ENCODE measurements around the gene TRIM29. TPM values are rescaled to one million over a fixed set of nuclear protein-coding genes. Genes with fewer than 3 reads are reported as not detected.
"Not testable (repeated sequence)": the region's sequence is repeated elsewhere in the genome, so short reads cannot be mapped to it uniquely, and the experiment has no call there.

Gene TRIM29
- total and polyA plus RNA-seq, 2 experiments from 2014 or later, result 0.28 TPM; not detected in 1

- no peak overlapping the region for H3K4me2 ChIP-seq
- no peak overlapping the region for H2AFZ ChIP-seq
- H4K20me1 ChIP-seq (replicated peaks; ENCODE audit: insufficient read depth), result no peaks in the 10 kb centered on the region
- H3K4me1 ChIP-seq (ENCODE audit: insufficient read depth), result no peaks in the 10 kb centered on the region; the same call in 1 of the 2 replicates
- TF ChIP-seq EZH2 (IDR thresholded peaks at IDR 0.05; ENCODE audit: low read depth, unreplicated experiment), result no peak
- TF ChIP-seq, protein P1, sequence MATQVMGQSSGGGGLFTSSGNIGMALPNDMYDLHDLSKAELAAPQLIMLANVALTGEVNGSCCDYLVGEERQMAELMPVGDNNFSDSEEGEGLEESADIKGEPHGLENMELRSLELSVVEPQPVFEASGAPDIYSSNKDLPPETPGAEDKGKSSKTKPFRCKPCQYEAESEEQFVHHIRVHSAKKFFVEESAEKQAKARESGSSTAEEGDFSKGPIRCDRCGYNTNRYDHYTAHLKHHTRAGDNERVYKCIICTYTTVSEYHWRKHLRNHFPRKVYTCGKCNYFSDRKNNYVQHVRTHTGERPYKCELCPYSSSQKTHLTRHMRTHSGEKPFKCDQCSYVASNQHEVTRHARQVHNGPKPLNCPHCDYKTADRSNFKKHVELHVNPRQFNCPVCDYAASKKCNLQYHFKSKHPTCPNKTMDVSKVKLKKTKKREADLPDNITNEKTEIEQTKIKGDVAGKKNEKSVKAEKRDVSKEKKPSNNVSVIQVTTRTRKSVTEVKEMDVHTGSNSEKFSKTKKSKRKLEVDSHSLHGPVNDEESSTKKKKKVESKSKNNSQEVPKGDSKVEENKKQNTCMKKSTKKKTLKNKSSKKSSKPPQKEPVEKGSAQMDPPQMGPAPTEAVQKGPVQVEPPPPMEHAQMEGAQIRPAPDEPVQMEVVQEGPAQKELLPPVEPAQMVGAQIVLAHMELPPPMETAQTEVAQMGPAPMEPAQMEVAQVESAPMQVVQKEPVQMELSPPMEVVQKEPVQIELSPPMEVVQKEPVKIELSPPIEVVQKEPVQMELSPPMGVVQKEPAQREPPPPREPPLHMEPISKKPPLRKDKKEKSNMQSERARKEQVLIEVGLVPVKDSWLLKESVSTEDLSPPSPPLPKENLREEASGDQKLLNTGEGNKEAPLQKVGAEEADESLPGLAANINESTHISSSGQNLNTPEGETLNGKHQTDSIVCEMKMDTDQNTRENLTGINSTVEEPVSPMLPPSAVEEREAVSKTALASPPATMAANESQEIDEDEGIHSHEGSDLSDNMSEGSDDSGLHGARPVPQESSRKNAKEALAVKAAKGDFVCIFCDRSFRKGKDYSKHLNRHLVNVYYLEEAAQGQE (IDR thresholded peaks at IDR 0.05; ENCODE audit: unreplicated experiment), result no peak
- TF ChIP-seq POLR2AphosphoS5 (IDR thresholded peaks at IDR 0.05; ENCODE audit: low read depth), result no peak
- no peak for TF ChIP-seq NANOG (IDR thresholded peaks at IDR 0.05; ENCODE audit: borderline replicate concordance)
- TF ChIP-seq STAT1 (IDR thresholded peaks at IDR 0.05; ENCODE audit: unreplicated experiment), result no peak
- H3K27ac Mint-ChIP-seq, result no peak overlapping the region
- no peaks in the 10 kb centered on the region for H3K36me3 Mint-ChIP-seq (ENCODE audit: low read depth)
- H3K36me3 ChIP-seq (ENCODE audit: insufficient read depth), result no peaks in the 10 kb centered on the region
- H3K4me1 Mint-ChIP-seq, result peaks cover 6% of the 10 kb centered on the region; the same call in 1 of the 3 replicates
- no peak overlapping the region for H3K4me3 Mint-ChIP-seq
- H3K27me3 Mint-ChIP-seq (ENCODE audit: insufficient read depth, low read depth, poor library complexity), result no peaks in the 10 kb centered on the region
- ATAC-seq (no peak), DNase-seq (ENCODE audit: low spot score) (no peak)
- no peaks in the 10 kb centered on the region for H3K79me2 ChIP-seq (replicated peaks; ENCODE audit: insufficient read depth)
- H3F3A ChIP-seq (replicated peaks; ENCODE audit: low read depth), result no peaks in the 10 kb centered on the region
- H3K27ac ChIP-seq (ENCODE audit: low read depth), result no peak overlapping the region
- H3K4me3 ChIP-seq, result no peak overlapping the region
- H3K9me2 ChIP-seq (ENCODE audit: insufficient read depth), result no peaks in the 10 kb centered on the region
- H3K27me3 ChIP-seq (ENCODE audit: insufficient read depth), result no peaks in the 10 kb centered on the region
- no peaks in the 10 kb centered on the region for H3K9me3 Mint-ChIP-seq
These were observed 6.6 kb upstream of the TRIM29 start for GRCh38 chr11:120144501-120144900.

DNA sequence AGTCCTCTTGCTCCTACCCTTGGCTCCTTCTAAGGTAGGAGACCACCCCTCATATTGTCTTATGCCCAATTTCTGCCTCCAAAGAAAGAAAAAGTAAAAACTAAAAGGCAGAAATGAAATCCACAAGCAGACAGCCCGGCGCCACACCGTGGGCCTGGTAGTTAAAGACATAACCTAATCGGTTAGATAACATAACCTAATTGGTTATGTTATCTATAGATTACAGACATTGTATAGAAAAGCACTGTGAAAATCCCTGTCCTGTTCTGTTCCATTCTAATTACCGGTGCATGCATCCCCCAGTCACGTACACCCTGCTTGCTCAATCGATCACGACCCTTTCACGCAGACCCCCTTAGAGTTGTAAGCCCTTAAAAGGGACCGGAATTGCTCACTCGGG lies 5.6 kb upstream of the TRIM29 start:
- not testable (repeated sequence) for H3F3A ChIP-seq (replicated peaks; ENCODE audit: low read depth); DNase-seq (ENCODE audit: low spot score); H3K36me3 ChIP-seq (ENCODE audit: insufficient read depth); H3K4me2 ChIP-seq; H3K4me1 Mint-ChIP-seq; H3K27me3 Mint-ChIP-seq (ENCODE audit: insufficient read depth, low read depth, poor library complexity); H4K20me1 ChIP-seq (replicated peaks; ENCODE audit: insufficient read depth); H3K79me2 ChIP-seq (replicated peaks; ENCODE audit: insufficient read depth); H3K4me3 ChIP-seq; H3K4me3 Mint-ChIP-seq; H3K27ac Mint-ChIP-seq; H2AFZ ChIP-seq; H3K9me3 Mint-ChIP-seq; H3K9me2 ChIP-seq (ENCODE audit: insufficient read depth); H3K27me3 ChIP-seq (ENCODE audit: insufficient read depth); H3K4me1 ChIP-seq (ENCODE audit: insufficient read depth); H3K36me3 Mint-ChIP-seq (ENCODE audit: low read depth); ATAC-seq; H3K27ac ChIP-seq (ENCODE audit: low read depth)

- H3K4me3 ChIP-seq, result no peak overlapping the region
- no peak for TF ChIP-seq CTCF (conservative IDR thresholded peaks at IDR 0.05; ENCODE audit: low read depth in 2 of 2)
- TF ChIP-seq EZH2 (IDR thresholded peaks at IDR 0.05; ENCODE audit: low read depth, unreplicated experiment), result no peak
- TF ChIP-seq, protein P1 (IDR thresholded peaks at IDR 0.05; ENCODE audit: unreplicated experiment), result no peak
- TF ChIP-seq CREB1 (CRISPR knock-in tag; IDR thresholded peaks at IDR 0.05; ENCODE audit: low read depth), result no peak
These were observed 4.7 kb upstream of the TRIM29 start for GRCh38 chr11:120142441-120143100.

More at GRCh38 chr11:120142441-120143100, 4.7 kb upstream of the TRIM29 start:
- no peak overlapping the region for H3K27ac Mint-ChIP-seq
- DNase-seq (ENCODE audit: low spot score) (no peak), ATAC-seq (no peak)
- H3K4me3 Mint-ChIP-seq, result no peak overlapping the region
- H3K79me2 ChIP-seq (replicated peaks; ENCODE audit: insufficient read depth), result no peaks in the 10 kb centered on the region
- H3K27me3 ChIP-seq (ENCODE audit: insufficient read depth), result no peaks in the 10 kb centered on the region
- H3K4me2 ChIP-seq, result no peak overlapping the region
- H3F3A ChIP-seq (replicated peaks; ENCODE audit: low read depth), result no peaks in the 10 kb centered on the region
- no peaks in the 10 kb centered on the region for H3K36me3 ChIP-seq (ENCODE audit: insufficient read depth)
- H3K9me3 Mint-ChIP-seq, result no peaks in the 10 kb centered on the region
- no peak overlapping the region for H2AFZ ChIP-seq
- H3K36me3 Mint-ChIP-seq (ENCODE audit: low read depth), result no peaks in the 10 kb centered on the region
- no peak overlapping the region for H3K27ac ChIP-seq (ENCODE audit: low read depth)
- H3K9me2 ChIP-seq (ENCODE audit: insufficient read depth), result no peaks in the 10 kb centered on the region
- peaks cover 5% of the 10 kb centered on the region; the same call in 2 of the 3 replicates for H3K4me1 Mint-ChIP-seq
- no peaks in the 10 kb centered on the region for H4K20me1 ChIP-seq (replicated peaks; ENCODE audit: insufficient read depth)
- H3K4me1 ChIP-seq (ENCODE audit: insufficient read depth), result no peaks in the 10 kb centered on the region; the same call in 1 of the 2 replicates
- no peaks in the 10 kb centered on the region for H3K27me3 Mint-ChIP-seq (ENCODE audit: insufficient read depth, low read depth, poor library complexity)
